Spleen (tissue), 11 donors: Measurements from ENCODE around the gene UBN1. TPM values are rescaled to one million over a fixed set of nuclear protein-coding genes. Genes with fewer than 3 reads are reported as not detected.

Experiments
- DNase-seq: peaks from one replicate; pipeline ENCODE4 v3.0.0-alpha.2; 2020
- H3K27ac ChIP-seq, 8 donors: fragments of 200-600 bp; sonication (generic) in 7 of 8; 1 replicate in 4 of 8; 2 replicates in 4 of 8; pipeline versions ENCODE4 v1.5.0 to v1.8.0; 2016 to 2021; ENCODE audit warnings: inconsistent platforms in 4 of 8, mild to moderate bottlenecking in 4 of 8, moderate library complexity in 1 of 8
- H3K27me3 ChIP-seq, 7 donors: fragments of 200-600 bp; sonication (generic) in 6 of 7; replicated peaks in 1 of 7; 1 replicate in 4 of 7; 2 replicates in 3 of 7; pipeline versions ENCODE4 v1.5.0 to v1.8.0; 2016 to 2021; ENCODE audit warnings: inconsistent platforms in 3 of 7, mild to moderate bottlenecking in 1 of 7
- H3K36me3 ChIP-seq, 6 donors: fragments of 200-600 bp; sonication (generic) in 5 of 6; 1 replicate in 4 of 6; 2 replicates in 2 of 6; pipeline versions ENCODE4 v1.5.0 to v1.8.0; 2016 to 2021; ENCODE audit warnings: inconsistent platforms in 2 of 6
- H3K4me1 ChIP-seq, 6 donors: fragments of 200-600 bp; sonication (generic) in 5 of 6; 1 replicate in 3 of 6; 2 replicates in 3 of 6; pipeline versions ENCODE4 v1.5.0 to v1.8.0; 2016 to 2021; ENCODE audit warnings: inconsistent platforms in 3 of 6
- H3K4me3 ChIP-seq, 8 donors: fragments of 200-600 bp; sonication (generic) in 7 of 8; 1 replicate in 4 of 8; 2 replicates in 4 of 8; pipeline versions ENCODE4 v1.5.0 to v1.8.0; 2016 to 2021; ENCODE audit warnings: inconsistent platforms in 4 of 8, mild to moderate bottlenecking in 4 of 8, moderate library complexity in 2 of 8
- H3K9me3 ChIP-seq, 8 donors: fragments of 200-600 bp; sonication (generic) in 7 of 8; 1 replicate in 4 of 8; 2 replicates in 4 of 8; pipeline versions ENCODE4 v1.5.0 to v1.8.0; 2016 to 2021; ENCODE audit warnings: inconsistent platforms in 4 of 8
- CTCF ChIP-seq, 11 experiments: fragments of 200-600 bp in 7 of 11; fragments of 450-650 bp in 4 of 11; sonication (generic) in 4 of 11; IDR thresholded peaks in 8 of 11; conservative IDR thresholded peaks in 3 of 11; 1 replicate in 7 of 11; 2 replicates in 4 of 11; pipeline versions ENCODE4 v1.4.0 to v1.8.0; 2016 to 2021; ENCODE audit warnings: antibody characterized with exemption in 11 of 11, inconsistent platforms in 4 of 11, mild to moderate bottlenecking in 1 of 11
- POLR2A ChIP-seq, 3 donors: fragments of 450-650 bp; IDR thresholded peaks; one replicate each; pipeline ENCODE4 v1.5.1; 2017; ENCODE audit warnings: antibody characterized with exemption in 3 of 3, mild to moderate bottlenecking in 1 of 3
- POLR2AphosphoS5 ChIP-seq, 3 donors: sonication (generic); formaldehyde crosslinking; IDR thresholded peaks; one replicate each; pipeline ENCODE4 v1.5.1; 2017; ENCODE audit warnings: antibody characterized with exemption in 3 of 3
- WGBS, 5 donors: extraction: QIAGEN DNeasy Blood & Tissue Kit in 3 of 5; methylation state at CpG; one replicate each; pipeline versions ENCODE4 v1.1.5 to v1.1.7; 2013 to 2018; 5-methylcytosine and 5-hydroxymethylcytosine counted together
- intact Hi-C: fragments of 100-400 bp; cut with DNase I; formaldehyde crosslinking; loops from one replicate; pipeline ENCODE4 v1.15.0; 2023; ENCODE audit warnings: low total_unique reads
- polyA plus RNA-seq, 3 donors: library from polyadenylated mRNA; stranded (reverse); fragments of 200-250 nt; gene quantifications; one replicate each; pipeline ENCODE4 v1.2.1, GENCODE V29; 2013
- total RNA-seq, 7 donors: library from RNA; depleted of rRNA in 3 of 7; stranded (reverse); fragments of >200 nt in 3 of 7; fragmentation: NEBNext Ultra II Directional in 4 of 7; extraction: Animal tissue kit (Norgen Biotek cat#: 25700) in 4 of 7; gene quantifications; one replicate each; pipeline versions ENCODE4 v1.1.0 to v1.2.1, GENCODE V29; 2016 to 2021
- donor health status: healthy with polysubstance abuse.
- donor health status: DM: no; HTN: no; CAD: no; lungs with moderate emphysema.
- donor health status: DM: no; HTN: no; CAD: no.
- donor health status: Bipolar disorder and iron deficiency.
- donor health status: healthy.
- donor health status: DM: no; HTN: no; CAD: no.
- donor health status: DM: yes; HTN: yes; CAD: no.

UBN1 gene
- total and polyA plus RNA-seq, 10 donors: 4.8 to 69.4 (median 52.2) TPM

GRCh38 chr16:4801962-4802658, 45.2 kb upstream of the UBN1 start, which contains the start of gene ROGDI:
TSS of gene ROGDI (minus strand) at chr16:4802633. CDS start at chr16:4802571, 62 bp downstream.
- no peaks in the 10 kb centered on the region for H3K27me3 ChIP-seq
- H3K9me3 ChIP-seq: no peaks in the 10 kb centered on the region
- H3K4me3 ChIP-seq: peak within 1 kb of the TSS; percentile 55 to 99 (median 93)
- H3K27ac ChIP-seq: peak within 1 kb of the TSS; percentile 74 to 95 (median 90)
- 0 to 1% (median 0%) methylated on average over 25 to 70 of the region's 70 CpGs for WGBS, 5 donors
- H3K36me3 ChIP-seq: peaks cover 0 to 64% (median 43%) of the 10 kb centered on the region in 6 donors
- TF ChIP-seq POLR2A (IDR thresholded peaks at IDR 0.05): peak in 1 of 3 donors; percentile 21
- TF ChIP-seq POLR2AphosphoS5 (IDR thresholded peaks at IDR 0.05): peak; percentile 57 to 80 (median 78)
- no peak for TF ChIP-seq CTCF (IDR thresholded peaks at IDR 0.05 in 8 of 11, conservative IDR thresholded peaks at IDR 0.05 in 3 of 11)
- H3K4me1 ChIP-seq: peaks cover 19 to 42% (median 33%) of the 10 kb centered on the region in 6 donors
- intact Hi-C loops: loop anchor here (5.0 kb wide), 1 partner anchor 35 kb away; the partner anchor contains the start of gene ZNF500
- peak; percentile 97 for DNase-seq

- intact Hi-C loops: loop anchor here (5.0 kb wide), 1 partner anchor 35 kb away; the partner anchor contains the start of gene ZNF500
- Histone ChIP-seq H3K4me3 (peak overlapping the region; percentile 55 to 99 (median 93)), H3K36me3 (peaks cover 0 to 64% (median 43%) of the 10 kb centered on the region in 6 donors), H3K4me1 (peaks cover 19 to 42% (median 33%) of the 10 kb centered on the region in 6 donors), H3K27me3 (no peaks in the 10 kb centered on the region), H3K9me3 (no peaks in the 10 kb centered on the region), H3K27ac (peak overlapping the region; percentile 62 to 95 (median 90))
- WGBS, 5 donors: 0 to 1% (median 0%) methylated on average over 36 to 59 of the region's 59 CpGs
- peak; percentile 97 for DNase-seq
- TF ChIP-seq POLR2A (IDR thresholded peaks at IDR 0.05): no peak
- TF ChIP-seq POLR2AphosphoS5 (IDR thresholded peaks at IDR 0.05): peak; percentile 69 to 85 (median 75)
- TF ChIP-seq CTCF (IDR thresholded peaks at IDR 0.05 in 8 of 11, conservative IDR thresholded peaks at IDR 0.05 in 3 of 11): peak in 9 of 11 experiments; percentile 23 to 65 (median 49)
Measured at GRCh38 chr16:4802659-4803287, 44.5 kb upstream of the UBN1 start.

GRCh38 chr16:4803401-4803844, 43.9 kb upstream of the UBN1 start:
- H3K4me1 ChIP-seq: peaks cover 19 to 42% (median 33%) of the 10 kb centered on the region in 6 donors
- H3K27me3 ChIP-seq: no peaks in the 10 kb centered on the region
- no peak for DNase-seq
- TF ChIP-seq CTCF (IDR thresholded peaks at IDR 0.05 in 8 of 11, conservative IDR thresholded peaks at IDR 0.05 in 3 of 11) (no peak), POLR2AphosphoS5 (IDR thresholded peaks at IDR 0.05) (no peak), POLR2A (IDR thresholded peaks at IDR 0.05) (no peak)
- WGBS, 5 donors: 41 to 68% (median 48%) methylated on average over 8 of the region's 8 CpGs
- H3K36me3 ChIP-seq: peaks cover 0 to 64% (median 45%) of the 10 kb centered on the region in 6 donors
- no peaks in the 10 kb centered on the region for H3K9me3 ChIP-seq
- intact Hi-C loops: loop anchor here (5.0 kb wide), 1 partner anchor 36 kb away; the partner anchor contains the start of gene ZNF500
- peak overlapping the region; percentile 55 to 99 (median 93) for H3K4me3 ChIP-seq
- H3K27ac ChIP-seq: peak overlapping the region in 7 of 8 donors; percentile 86 to 95 (median 91)
